DMS 273 (cell line): Measurements from ENCODE around the gene AMPD3.

ENCODE experiments used
- DNase-seq: peaks from one replicate; lab custom pipeline; 2025; ENCODE audit not compliant: unreplicated experiment; lab: John Stamatoyannopoulos, UW

Gene AMPD3

GRCh38 chr11:10486161-10486840, 31.2 kb downstream of the AMPD3 start:
- DNase-seq: no peak

- no peak for DNase-seq
These were observed 32.1 kb downstream of the AMPD3 start for GRCh38 chr11:10487002-10487647.

- no peak for DNase-seq
These were observed 33.3 kb downstream of the AMPD3 start for GRCh38 chr11:10488121-10488933.

GRCh38 chr11:10488934-10489691, 34.0 kb downstream of the AMPD3 start:
- no peak for DNase-seq

- no peak for DNase-seq
These were observed 35.0 kb downstream of the AMPD3 start for GRCh38 chr11:10490032-10490397.

GRCh38 chr11:10490398-10491241, 35.6 kb downstream of the AMPD3 start:
- no peak for DNase-seq

GRCh38 chr11:10492084-10492483, 37.0 kb downstream of the AMPD3 start:
- DNase-seq: no peak

GRCh38 chr11:10493041-10493663, 38.1 kb downstream of the AMPD3 start:
- DNase-seq: no peak

- DNase-seq: no peak
These were observed 39.8 kb downstream of the AMPD3 start for GRCh38 chr11:10494636-10495463.

- no peak for DNase-seq
These were observed 40.4 kb downstream of the AMPD3 start for GRCh38 chr11:10495464-10495786.

GRCh38 chr11:10496296-10496936, 41.4 kb downstream of the AMPD3 start:
- no peak for DNase-seq

- no peak for DNase-seq
These were observed 42.4 kb downstream of the AMPD3 start for GRCh38 chr11:10497371-10498021.

GRCh38 chr11:10498022-10498400, 42.9 kb downstream of the AMPD3 start:
- DNase-seq: no peak

- no peak for DNase-seq
These were observed 43.6 kb downstream of the AMPD3 start for GRCh38 chr11:10498426-10499250.

GRCh38 chr11:10499452-10499851, 44.4 kb downstream of the AMPD3 start:
- DNase-seq: no peak

GRCh38 chr11:10499874-10500601, 45.0 kb downstream of the AMPD3 start:
- DNase-seq: no peak
